ENCODE results near the gene MOCOS. TPM values are rescaled to one million over a fixed set of nuclear protein-coding genes. Genes with fewer than 3 reads are reported as not detected.
A peak's percentile ranks its signal among the peaks of the same experiment; 100 is the strongest.

Gene MOCOS
- total and polyA plus RNA-seq, 4 donors: 1.9 to 27.0 (median 17.0) TPM

GRCh38 chr18:36153771-36154170 lies 33.5 kb upstream of the MOCOS start:
- H3K9ac ChIP-seq (ENCODE audit: low read depth in 1 of 2, low read length in 2 of 2): peak overlapping the region in 1 of 2 donors; percentile 5
- peak overlapping the region; percentile 61 to 72 for H3K27ac ChIP-seq (ENCODE audit: low read depth in 1 of 2, low read length in 2 of 2)
- no peaks in the 10 kb centered on the region for H3K9me3 ChIP-seq (ENCODE audit: control insufficient read depth in 4 of 4, low read length in 3 of 4)
- peaks cover 8 to 35% (median 20%) of the 10 kb centered on the region in 4 donors for H3K4me1 ChIP-seq (ENCODE audit: control insufficient read depth in 4 of 4, insufficient read depth in 4 of 4, low read length in 3 of 4)
- DNase-seq (ENCODE audit: low spot score): no peak
- TF ChIP-seq HNF4A (conservative IDR thresholded peaks at IDR 0.05) (peak in 1 of 2 donors; percentile 24), YY1 (IDR thresholded peaks at IDR 0.05) (peak; percentile 25), RXRA (IDR thresholded peaks at IDR 0.05) (no peak)
- peaks cover under 1 to 31% (median 16%) of the 10 kb centered on the region in 4 donors for H3K36me3 ChIP-seq (ENCODE audit: control insufficient read depth in 4 of 4, insufficient read depth in 3 of 4, low read depth in 1 of 4, low read length in 3 of 4)
- H3K4me3 ChIP-seq (ENCODE audit: low read depth in 1 of 3, low read length in 3 of 3): no peak overlapping the region
- WGBS: 33% methylated on average over 2 of the region's 2 CpGs
- no peaks in the 10 kb centered on the region for H3K27me3 ChIP-seq (ENCODE audit: control insufficient read depth in 4 of 4, insufficient read depth in 4 of 4, low read length in 3 of 4)

GRCh38 chr18:36155851-36156757 lies 31.2 kb upstream of the MOCOS start:
- Histone ChIP-seq H3K27me3 (ENCODE audit: control insufficient read depth in 4 of 4, insufficient read depth in 4 of 4, low read length in 3 of 4) (no peaks in the 10 kb centered on the region), H3K4me1 (ENCODE audit: control insufficient read depth in 4 of 4, insufficient read depth in 4 of 4, low read length in 3 of 4) (peaks cover 8 to 52% (median 30%) of the 10 kb centered on the region in 4 donors), H3K9ac (ENCODE audit: low read depth in 1 of 2, low read length in 2 of 2) (peak overlapping the region; percentile 55 to 80), H3K4me3 (ENCODE audit: low read depth in 1 of 3, low read length in 3 of 3) (peak overlapping the region in 2 of 3 donors; percentile 5 to 34), H3K27ac (ENCODE audit: low read depth in 1 of 2, low read length in 2 of 2) (peak overlapping the region; percentile 73 to 85), H3K9me3 (ENCODE audit: control insufficient read depth in 4 of 4, low read length in 3 of 4) (no peaks in the 10 kb centered on the region), H3K36me3 (ENCODE audit: control insufficient read depth in 4 of 4, insufficient read depth in 3 of 4, low read depth in 1 of 4, low read length in 3 of 4) (peaks cover 0 to 30% (median 9%) of the 10 kb centered on the region in 4 donors)
- TF ChIP-seq RAD21 (IDR thresholded peaks at IDR 0.05) (no peak), RXRA (IDR thresholded peaks at IDR 0.05) (peak; percentile 6 to 14), HNF4A (conservative IDR thresholded peaks at IDR 0.05) (peak; percentile 19 to 30), EGR1 (IDR thresholded peaks at IDR 0.05; ENCODE audit: low read depth in 2 of 2) (no peak), NR2F2 (IDR thresholded peaks at IDR 0.05) (no peak), SP1 (IDR thresholded peaks at IDR 0.05) (no peak), ATF3 (IDR thresholded peaks at IDR 0.05) (no peak), REST (IDR thresholded peaks at IDR 0.05) (peak; percentile 47), YY1 (IDR thresholded peaks at IDR 0.05) (peak; percentile 17)
- WGBS: 39% methylated on average over 7 of the region's 7 CpGs
- no peak for DNase-seq (ENCODE audit: low spot score)

- H3K9ac ChIP-seq (ENCODE audit: low read depth in 1 of 2, low read length in 2 of 2): peak overlapping the region in 1 of 2 donors; percentile 80
- peak overlapping the region in 2 of 3 donors; percentile 2 to 5 for H3K4me3 ChIP-seq (ENCODE audit: low read depth in 1 of 3, low read length in 3 of 3)
- H3K36me3 ChIP-seq (ENCODE audit: control insufficient read depth in 4 of 4, insufficient read depth in 3 of 4, low read depth in 1 of 4, low read length in 3 of 4): peaks cover 0 to 30% (median 7%) of the 10 kb centered on the region in 4 donors
- H3K9me3 ChIP-seq (ENCODE audit: control insufficient read depth in 4 of 4, low read length in 3 of 4): no peaks in the 10 kb centered on the region
- H3K27me3 ChIP-seq (ENCODE audit: control insufficient read depth in 4 of 4, insufficient read depth in 4 of 4, low read length in 3 of 4): no peaks in the 10 kb centered on the region
- H3K4me1 ChIP-seq (ENCODE audit: control insufficient read depth in 4 of 4, insufficient read depth in 4 of 4, low read length in 3 of 4): peaks cover 8 to 51% (median 30%) of the 10 kb centered on the region in 4 donors
- H3K27ac ChIP-seq (ENCODE audit: low read depth in 1 of 2, low read length in 2 of 2): peak overlapping the region; percentile 73 to 85
- no peak for DNase-seq (ENCODE audit: low spot score)
- TF ChIP-seq ZBTB33 (IDR thresholded peaks at IDR 0.05) (no peak), TAF1 (conservative IDR thresholded peaks at IDR 0.05) (no peak), FOXA2 (IDR thresholded peaks at IDR 0.05) (no peak), GABPA (IDR thresholded peaks at IDR 0.05 in 1 of 2, conservative IDR thresholded peaks at IDR 0.05 in 1 of 2) (no peak), ATF3 (IDR thresholded peaks at IDR 0.05) (no peak), YY1 (IDR thresholded peaks at IDR 0.05) (no peak), JUND (IDR thresholded peaks at IDR 0.05) (no peak), NR2F2 (IDR thresholded peaks at IDR 0.05) (no peak), REST (IDR thresholded peaks at IDR 0.05) (no peak), HNF4A (conservative IDR thresholded peaks at IDR 0.05) (no peak), HNF4G (IDR thresholded peaks at IDR 0.05) (no peak), EGR1 (IDR thresholded peaks at IDR 0.05; ENCODE audit: low read depth in 2 of 2) (no peak), RXRA (IDR thresholded peaks at IDR 0.05) (no peak)
Observed at GRCh38 chr18:36157441-36157840, 29.9 kb upstream of the MOCOS start.

Data from liver (tissue), 9 donors.